NCI-H1436 (cell line): Measurements from ENCODE around the gene CA5A.

Experiments
- DNase-seq: peaks from one replicate; lab custom pipeline; 2025; lab: John Stamatoyannopoulos, UW

Gene CA5A

GRCh38 chr16:87963400-87963799 is 27.1 kb upstream of the CA5A start:
- DNase-seq = no peak

GRCh38 chr16:87961623-87962022 is 25.3 kb upstream of the CA5A start:
- DNase-seq = no peak

GRCh38 chr16:87960852-87961251 is 24.5 kb upstream of the CA5A start:
- no peak for DNase-seq

- no peak for DNase-seq
These were observed 24.0 kb upstream of the CA5A start for GRCh38 chr16:87960296-87960695.

GRCh38 chr16:87959391-87959990 is 23.2 kb upstream of the CA5A start:
- no peak for DNase-seq

- no peak for DNase-seq
These were observed 22.3 kb upstream of the CA5A start for GRCh38 chr16:87958632-87959031.

- DNase-seq = no peak
These were observed 21.2 kb upstream of the CA5A start for GRCh38 chr16:87957296-87958094.

- no peak for DNase-seq
These were observed 20.3 kb upstream of the CA5A start for GRCh38 chr16:87956365-87957231.

- DNase-seq = no peak
These were observed 19.7 kb upstream of the CA5A start for GRCh38 chr16:87956098-87956364.

GRCh38 chr16:87955302-87956097 is 19.2 kb upstream of the CA5A start:
- no peak for DNase-seq

GRCh38 chr16:87954826-87955225 is 18.5 kb upstream of the CA5A start:
- no peak for DNase-seq

GRCh38 chr16:87954361-87954760 is 18.0 kb upstream of the CA5A start:
- no peak for DNase-seq

- no peak for DNase-seq
These were observed 17.2 kb upstream of the CA5A start for GRCh38 chr16:87953308-87954215.

GRCh38 chr16:87952751-87953150 is 16.4 kb upstream of the CA5A start:
- no peak for DNase-seq

GRCh38 chr16:87951552-87952538 is 15.5 kb upstream of the CA5A start:
- no peak for DNase-seq

- peak; percentile 98 for DNase-seq
These were observed 14.6 kb upstream of the CA5A start, which contains the start of gene BANP for GRCh38 chr16:87950765-87951551. Gene BANP, plus strand, starts transcription at chr16:87951434. Its CDS starts 23,682 bp downstream, at chr16:87975116.

GRCh38 chr16:87949071-87949744 is 12.9 kb upstream of the CA5A start:
- DNase-seq = no peak

GRCh38 chr16:87948735-87949070 is 12.4 kb upstream of the CA5A start:
- no peak for DNase-seq
